HepG2 (cell line): ENCODE data around the gene UGP2. TPM values are rescaled to one million over a fixed set of nuclear protein-coding genes. Genes with fewer than 3 reads are reported as not detected.

Source experiments
- FOXJ3 ChIP-seq: sonication (generic); formaldehyde crosslinking; IDR thresholded peaks from 2 replicates; pipeline ENCODE4 v1.4.0; 2020; ENCODE audit warnings: missing genetic modification reagents, mild to moderate bottlenecking, borderline replicate concordance
- HES4 ChIP-seq: sonication (generic); formaldehyde crosslinking; IDR thresholded peaks from 2 replicates; pipeline ENCODE4 v1.9.0; 2021; ENCODE audit warnings: mild to moderate bottlenecking, missing genetic modification reagents, borderline replicate concordance
- PITX1 ChIP-seq: sonication (generic); formaldehyde crosslinking; IDR thresholded peaks from 2 replicates; pipeline ENCODE4 v1.5.1; 2020; ENCODE audit warnings: mild to moderate bottlenecking, missing genetic modification reagents
- TRIM24 ChIP-seq: sonication (generic); formaldehyde crosslinking; IDR thresholded peaks from 2 replicates; pipeline ENCODE4 v1.8.0; 2022; ENCODE audit warnings: mild to moderate bottlenecking, missing genetic modification reagents
- ZNF607 ChIP-seq: sonication (generic); formaldehyde crosslinking; IDR thresholded peaks from 2 replicates; pipeline ENCODE4 v1.5.1; 2020; ENCODE audit warnings: missing genetic modification reagents, mild to moderate bottlenecking, borderline replicate concordance
- ZNF616 ChIP-seq: sonication (generic); formaldehyde crosslinking; IDR thresholded peaks from 2 replicates; pipeline ENCODE4 v1.5.0; 2020; ENCODE audit warnings: low read depth, mild to moderate bottlenecking, missing genetic modification reagents
- ZNF839 ChIP-seq: sonication (generic); formaldehyde crosslinking; IDR thresholded peaks from 2 replicates; pipeline ENCODE4 v1.4.0; 2020; ENCODE audit warnings: missing genetic modification reagents, mild to moderate bottlenecking, borderline replicate concordance
- polyA plus RNA-seq, 8 experiments: library from polyadenylated mRNA; depleted of rRNA in 3 of 8; stranded (reverse) in 7 of 8; unstranded in 1 of 8; fragments of >200 nt; fragmentation: Illumina TruSeq in 4 of 8; extraction: Trizol in 4 of 8; gene quantifications; 2 replicates each; pipeline versions ENCODE4 v1.2.1 to v1.2.3, GENCODE V29; 2011 to 2016; ENCODE audit warnings: low read depth in 4 of 8, missing spikeins in 1 of 8, mixed read lengths in 1 of 8; ENCODE audit not compliant: insufficient read depth in 1 of 8
- total RNA-seq, 5 experiments: library from RNA; depleted of rRNA; stranded (reverse); fragments of >200 nt; fragmentation: Illumina TruSeq; extraction: Trizol; gene quantifications; 2 replicates each; pipeline ENCODE4 v1.2.3, GENCODE V29; 2016; ENCODE audit warnings: low read depth in 1 of 5
- TF ChIP-seq, protein P1 (sequence below): sonication (generic); formaldehyde crosslinking; IDR thresholded peaks from 2 replicates; pipeline ENCODE4 v1.4.0; 2020; ENCODE audit warnings: missing genetic modification reagents
- TF ChIP-seq, protein P2 (sequence below): sonication (generic); formaldehyde crosslinking; IDR thresholded peaks from 2 replicates; pipeline ENCODE4 v1.5.0; 2020; ENCODE audit warnings: missing genetic modification reagents, mild to moderate bottlenecking, borderline replicate concordance
- TF ChIP-seq, protein P3 (sequence below): sonication (generic); formaldehyde crosslinking; conservative IDR thresholded peaks from 2 replicates; pipeline ENCODE4 v1.4.0; 2020; ENCODE audit warnings: missing genetic modification reagents
- TF ChIP-seq, protein P4 (sequence below): IDR thresholded peaks from 2 replicates; pipeline ENCODE4 v1.6.1; 2016; ENCODE audit warnings: low read depth, control low read depth
- TF ChIP-seq, protein P5 (sequence below): sonication (generic); formaldehyde crosslinking; IDR thresholded peaks from 2 replicates; pipeline ENCODE4 v1.5.0; 2020; ENCODE audit warnings: mild to moderate bottlenecking, missing genetic modification reagents
- TF ChIP-seq, protein P6 (sequence below): sonication (generic); formaldehyde crosslinking; conservative IDR thresholded peaks from 2 replicates; pipeline ENCODE4 v1.8.0; 2022; ENCODE audit warnings: missing genetic modification reagents

Gene UGP2
- total and polyA plus RNA-seq, 2 of the 13 experiments (the other 11 are each of a cell fraction or from before 2014, with no cell fraction given) = 96.0 to 134 TPM

DNA sequence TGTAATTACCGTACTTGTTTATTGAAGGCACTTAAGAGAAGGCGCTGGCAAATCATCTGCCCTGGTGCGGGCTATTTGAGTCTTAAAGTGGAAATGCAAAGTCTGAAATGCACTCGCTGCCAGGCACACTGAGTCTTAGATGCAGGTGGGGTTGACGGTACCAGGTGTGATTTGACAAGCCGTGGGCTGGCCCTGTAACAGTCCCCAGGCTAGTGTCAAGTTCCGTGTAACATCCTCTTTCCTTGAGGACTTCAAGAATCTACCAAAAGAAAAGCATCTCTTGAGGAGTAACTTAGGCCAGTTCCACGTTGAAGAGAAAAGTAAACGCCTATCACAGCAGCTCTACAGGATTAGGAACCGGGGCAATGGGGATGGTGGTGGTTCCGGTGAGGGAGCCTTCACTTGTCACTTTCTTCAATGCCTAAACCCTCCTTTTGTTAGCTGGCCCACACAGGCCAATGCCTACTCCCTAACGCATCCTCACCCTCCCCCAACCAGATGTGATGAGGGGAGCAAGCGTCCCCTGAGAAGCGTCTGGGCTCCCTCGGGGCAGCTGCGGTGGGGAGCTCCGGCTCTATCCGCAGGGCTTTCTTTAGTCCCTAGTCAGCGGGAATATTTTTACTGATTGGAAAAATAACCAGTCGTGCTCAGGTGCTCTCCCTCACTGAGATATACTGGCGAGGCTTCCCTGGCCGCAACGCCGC lies 1.5 kb upstream of the UGP2 start (continued):
- TF ChIP-seq, protein P1, sequence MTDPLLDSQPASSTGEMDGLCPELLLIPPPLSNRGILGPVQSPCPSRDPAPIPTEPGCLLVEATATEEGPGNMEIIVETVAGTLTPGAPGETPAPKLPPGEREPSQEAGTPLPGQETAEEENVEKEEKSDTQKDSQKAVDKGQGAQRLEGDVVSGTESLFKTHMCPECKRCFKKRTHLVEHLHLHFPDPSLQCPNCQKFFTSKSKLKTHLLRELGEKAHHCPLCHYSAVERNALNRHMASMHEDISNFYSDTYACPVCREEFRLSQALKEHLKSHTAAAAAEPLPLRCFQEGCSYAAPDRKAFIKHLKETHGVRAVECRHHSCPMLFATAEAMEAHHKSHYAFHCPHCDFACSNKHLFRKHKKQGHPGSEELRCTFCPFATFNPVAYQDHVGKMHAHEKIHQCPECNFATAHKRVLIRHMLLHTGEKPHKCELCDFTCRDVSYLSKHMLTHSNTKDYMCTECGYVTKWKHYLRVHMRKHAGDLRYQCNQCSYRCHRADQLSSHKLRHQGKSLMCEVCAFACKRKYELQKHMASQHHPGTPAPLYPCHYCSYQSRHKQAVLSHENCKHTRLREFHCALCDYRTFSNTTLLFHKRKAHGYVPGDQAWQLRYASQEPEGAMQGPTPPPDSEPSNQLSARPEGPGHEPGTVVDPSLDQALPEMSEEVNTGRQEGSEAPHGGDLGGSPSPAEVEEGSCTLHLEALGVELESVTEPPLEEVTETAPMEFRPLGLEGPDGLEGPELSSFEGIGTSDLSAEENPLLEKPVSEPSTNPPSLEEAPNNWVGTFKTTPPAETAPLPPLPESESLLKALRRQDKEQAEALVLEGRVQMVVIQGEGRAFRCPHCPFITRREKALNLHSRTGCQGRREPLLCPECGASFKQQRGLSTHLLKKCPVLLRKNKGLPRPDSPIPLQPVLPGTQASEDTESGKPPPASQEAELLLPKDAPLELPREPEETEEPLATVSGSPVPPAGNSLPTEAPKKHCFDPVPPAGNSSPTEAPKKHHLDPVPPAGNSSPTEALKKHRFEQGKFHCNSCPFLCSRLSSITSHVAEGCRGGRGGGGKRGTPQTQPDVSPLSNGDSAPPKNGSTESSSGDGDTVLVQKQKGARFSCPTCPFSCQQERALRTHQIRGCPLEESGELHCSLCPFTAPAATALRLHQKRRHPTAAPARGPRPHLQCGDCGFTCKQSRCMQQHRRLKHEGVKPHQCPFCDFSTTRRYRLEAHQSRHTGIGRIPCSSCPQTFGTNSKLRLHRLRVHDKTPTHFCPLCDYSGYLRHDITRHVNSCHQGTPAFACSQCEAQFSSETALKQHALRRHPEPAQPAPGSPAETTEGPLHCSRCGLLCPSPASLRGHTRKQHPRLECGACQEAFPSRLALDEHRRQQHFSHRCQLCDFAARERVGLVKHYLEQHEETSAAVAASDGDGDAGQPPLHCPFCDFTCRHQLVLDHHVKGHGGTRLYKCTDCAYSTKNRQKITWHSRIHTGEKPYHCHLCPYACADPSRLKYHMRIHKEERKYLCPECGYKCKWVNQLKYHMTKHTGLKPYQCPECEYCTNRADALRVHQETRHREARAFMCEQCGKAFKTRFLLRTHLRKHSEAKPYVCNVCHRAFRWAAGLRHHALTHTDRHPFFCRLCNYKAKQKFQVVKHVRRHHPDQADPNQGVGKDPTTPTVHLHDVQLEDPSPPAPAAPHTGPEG (CRISPR knock-in tag) = peak; percentile 6; the same call in 1 of the 2 replicates
- TF ChIP-seq PITX1 (CRISPR knock-in tag) (no peak), ZNF839 (CRISPR knock-in tag) (no peak), ZNF607 (no peak), FOXJ3 (CRISPR knock-in tag) (peak; percentile 45; the same call in 1 of the 2 replicates), HES4 (CRISPR knock-in tag) (peak; percentile 85; the same call in 1 of the 2 replicates), ZNF616 (CRISPR knock-in tag) (no peak), TRIM24 (CRISPR knock-in tag) (no peak)
- TF ChIP-seq, protein P2, sequence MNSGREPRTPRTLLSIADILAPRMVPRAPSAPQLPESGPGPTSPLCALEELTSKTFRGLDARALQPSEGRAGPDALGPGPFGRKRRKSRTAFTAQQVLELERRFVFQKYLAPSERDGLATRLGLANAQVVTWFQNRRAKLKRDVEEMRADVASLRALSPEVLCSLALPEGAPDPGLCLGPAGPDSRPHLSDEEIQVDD = 0 out of 2 replicates have a peak, but pooled peaks have one; percentile 89
- TF ChIP-seq, protein P3, sequence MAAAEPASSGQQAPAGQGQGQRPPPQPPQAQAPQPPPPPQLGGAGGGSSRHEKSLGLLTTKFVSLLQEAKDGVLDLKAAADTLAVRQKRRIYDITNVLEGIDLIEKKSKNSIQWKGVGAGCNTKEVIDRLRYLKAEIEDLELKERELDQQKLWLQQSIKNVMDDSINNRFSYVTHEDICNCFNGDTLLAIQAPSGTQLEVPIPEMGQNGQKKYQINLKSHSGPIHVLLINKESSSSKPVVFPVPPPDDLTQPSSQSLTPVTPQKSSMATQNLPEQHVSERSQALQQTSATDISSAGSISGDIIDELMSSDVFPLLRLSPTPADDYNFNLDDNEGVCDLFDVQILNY (CRISPR knock-in tag) = no peak
- TF ChIP-seq, protein P4, sequence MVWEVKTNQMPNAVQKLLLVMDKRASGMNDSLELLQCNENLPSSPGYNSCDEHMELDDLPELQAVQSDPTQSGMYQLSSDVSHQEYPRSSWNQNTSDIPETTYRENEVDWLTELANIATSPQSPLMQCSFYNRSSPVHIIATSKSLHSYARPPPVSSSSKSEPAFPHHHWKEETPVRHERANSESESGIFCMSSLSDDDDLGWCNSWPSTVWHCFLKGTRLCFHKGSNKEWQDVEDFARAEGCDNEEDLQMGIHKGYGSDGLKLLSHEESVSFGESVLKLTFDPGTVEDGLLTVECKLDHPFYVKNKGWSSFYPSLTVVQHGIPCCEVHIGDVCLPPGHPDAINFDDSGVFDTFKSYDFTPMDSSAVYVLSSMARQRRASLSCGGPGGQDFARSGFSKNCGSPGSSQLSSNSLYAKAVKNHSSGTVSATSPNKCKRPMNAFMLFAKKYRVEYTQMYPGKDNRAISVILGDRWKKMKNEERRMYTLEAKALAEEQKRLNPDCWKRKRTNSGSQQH (CRISPR knock-in tag) = 0 out of 2 replicates have a peak, but pooled peaks have one; percentile 8
- TF ChIP-seq, protein P5, sequence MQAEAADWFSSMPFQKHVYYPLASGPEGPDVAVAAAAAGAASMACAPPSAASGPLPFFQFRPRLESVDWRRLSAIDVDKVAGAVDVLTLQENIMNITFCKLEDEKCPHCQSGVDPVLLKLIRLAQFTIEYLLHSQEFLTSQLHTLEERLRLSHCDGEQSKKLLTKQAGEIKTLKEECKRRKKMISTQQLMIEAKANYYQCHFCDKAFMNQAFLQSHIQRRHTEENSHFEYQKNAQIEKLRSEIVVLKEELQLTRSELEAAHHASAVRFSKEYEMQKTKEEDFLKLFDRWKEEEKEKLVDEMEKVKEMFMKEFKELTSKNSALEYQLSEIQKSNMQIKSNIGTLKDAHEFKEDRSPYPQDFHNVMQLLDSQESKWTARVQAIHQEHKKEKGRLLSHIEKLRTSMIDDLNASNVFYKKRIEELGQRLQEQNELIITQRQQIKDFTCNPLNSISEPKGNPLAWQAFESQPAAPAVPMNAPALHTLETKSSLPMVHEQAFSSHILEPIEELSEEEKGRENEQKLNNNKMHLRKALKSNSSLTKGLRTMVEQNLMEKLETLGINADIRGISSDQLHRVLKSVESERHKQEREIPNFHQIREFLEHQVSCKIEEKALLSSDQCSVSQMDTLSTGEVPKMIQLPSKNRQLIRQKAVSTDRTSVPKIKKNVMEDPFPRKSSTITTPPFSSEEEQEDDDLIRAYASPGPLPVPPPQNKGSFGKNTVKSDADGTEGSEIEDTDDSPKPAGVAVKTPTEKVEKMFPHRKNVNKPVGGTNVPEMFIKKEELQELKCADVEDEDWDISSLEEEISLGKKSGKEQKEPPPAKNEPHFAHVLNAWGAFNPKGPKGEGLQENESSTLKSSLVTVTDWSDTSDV (CRISPR knock-in tag) = no peak; the same call in 1 of the 2 replicates
- TF ChIP-seq, protein P6, sequence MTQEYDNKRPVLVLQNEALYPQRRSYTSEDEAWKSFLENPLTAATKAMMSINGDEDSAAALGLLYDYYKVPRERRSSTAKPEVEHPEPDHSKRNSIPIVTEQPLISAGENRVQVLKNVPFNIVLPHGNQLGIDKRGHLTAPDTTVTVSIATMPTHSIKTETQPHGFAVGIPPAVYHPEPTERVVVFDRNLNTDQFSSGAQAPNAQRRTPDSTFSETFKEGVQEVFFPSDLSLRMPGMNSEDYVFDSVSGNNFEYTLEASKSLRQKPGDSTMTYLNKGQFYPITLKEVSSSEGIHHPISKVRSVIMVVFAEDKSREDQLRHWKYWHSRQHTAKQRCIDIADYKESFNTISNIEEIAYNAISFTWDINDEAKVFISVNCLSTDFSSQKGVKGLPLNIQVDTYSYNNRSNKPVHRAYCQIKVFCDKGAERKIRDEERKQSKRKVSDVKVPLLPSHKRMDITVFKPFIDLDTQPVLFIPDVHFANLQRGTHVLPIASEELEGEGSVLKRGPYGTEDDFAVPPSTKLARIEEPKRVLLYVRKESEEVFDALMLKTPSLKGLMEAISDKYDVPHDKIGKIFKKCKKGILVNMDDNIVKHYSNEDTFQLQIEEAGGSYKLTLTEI (CRISPR knock-in tag) = no peak
